Panc1 (cell line): ENCODE data around the gene ABCB8. TPM values are rescaled to one million over a fixed set of nuclear protein-coding genes. Genes with fewer than 3 reads are reported as not detected.

Experiments
- ATAC-seq: fragments of 200-7000 bp; cut with Tn5 transposase; 2 replicates; pipeline ENCODE4 v1.9.1; 2020; ENCODE audit warnings: mild to moderate bottlenecking, moderate library complexity
- BruUV-seq: library from RNA; stranded (reverse); fragments of 400-500 nt; replicated peaks from 2 replicates; lab custom pipeline; 2021; lab: Mats Ljungman, UMichigan
- CTCF ChIA-PET: fragments of 300-600 bp; sonication (Branson Sonifier 250); formaldehyde crosslinking; loops from one replicate; lab custom pipeline; 2022; ENCODE audit warnings: antibody characterized with exemption; lab: Charles Lee
- POLR2A ChIA-PET: fragments of 300-600 bp; sonication (Branson Sonifier 250); formaldehyde crosslinking; loops from one replicate; lab custom pipeline; 2022; ENCODE audit warnings: antibody characterized with exemption; lab: Charles Lee
- DNase-seq: peaks from one replicate; pipeline ENCODE4 v3.0.0-alpha.2; 2010; ENCODE audit warnings: low read depth, low spot score
- H3K27ac ChIP-seq: 2 replicates; pipeline ENCODE4 v1.5.1; 2011; ENCODE audit warnings: mild to moderate bottlenecking, low read length, inconsistent platforms
- H3K27me3 ChIP-seq: fragments of 200-500 bp; sonication (Bioruptor generic); 2 replicates; pipeline ENCODE4 v1.6.0; 2014; ENCODE audit warnings: low read length, inconsistent platforms; ENCODE audit not compliant: control insufficient read depth, insufficient read depth
- H3K36me3 ChIP-seq: fragments of 200-500 bp; sonication (Bioruptor generic); 2 replicates; pipeline ENCODE4 v1.5.1; 2014; ENCODE audit warnings: inconsistent platforms, mild to moderate bottlenecking, low read length, moderate library complexity; ENCODE audit not compliant: control insufficient read depth, insufficient read depth
- H3K4me1 ChIP-seq: 2 replicates; pipeline ENCODE4 v1.5.1; 2011; ENCODE audit warnings: inconsistent platforms, mild to moderate bottlenecking, low read length, moderate library complexity; ENCODE audit not compliant: control insufficient read depth, insufficient read depth
- H3K4me3 ChIP-seq, 2 experiments: 2 replicates each; pipeline ENCODE4 v1.5.1; 2011 to 2012; ENCODE audit warnings: low read depth in 2 of 2, low read length in 2 of 2, mild to moderate bottlenecking in 2 of 2, inconsistent platforms in 1 of 2, moderate library complexity in 1 of 2
- H3K9me3 ChIP-seq: fragments of 200-500 bp; sonication (Bioruptor generic); 2 replicates; pipeline ENCODE4 v1.5.1; 2014; ENCODE audit warnings: low read depth, mild to moderate bottlenecking, inconsistent platforms, low read length, moderate library complexity; ENCODE audit not compliant: control insufficient read depth, insufficient read depth
- POLR2AphosphoS5 ChIP-seq: IDR thresholded peaks from 2 replicates; pipeline ENCODE4 v1.6.1; 2012; ENCODE audit warnings: mild to moderate bottlenecking, low read depth, low read length, moderate library complexity
- SIN3A ChIP-seq: IDR thresholded peaks from 2 replicates; pipeline ENCODE4 v1.6.1; 2012; ENCODE audit warnings: low read depth, mild to moderate bottlenecking, low read length, moderate library complexity, borderline replicate concordance; ENCODE audit not compliant: insufficient read depth
- TCF7L2 ChIP-seq: IDR thresholded peaks from 2 replicates; pipeline ENCODE4 v1.6.1; 2011; ENCODE audit warnings: mild to moderate bottlenecking, low read depth, low read length, inconsistent platforms
- in situ Hi-C: cut with HindIII; loops from 2 replicates; pipeline ENCODE4 v1.10.0; 2016; ENCODE audit warnings: low sequenced_read_pairs, low pct_unique_long_range_greater_than_20kb
- intact Hi-C: fragments of 100-400 bp; cut with micrococcal nuclease; formaldehyde crosslinking; loops from one replicate; pipeline ENCODE4 v1.10.0; 2022; ENCODE audit not compliant: unreplicated experiment
- total RNA-seq: library from RNA; stranded (reverse); gene quantifications from one replicate; pipeline ENCODE4 v1.2.1, GENCODE V29; 2021; ENCODE audit not compliant: unreplicated experiment
- TF ChIP-seq, protein P1 (sequence below): fragments of 450-650 bp; IDR thresholded peaks from 2 replicates; pipeline ENCODE4 v1.5.1; 2017; ENCODE audit warnings: mild to moderate bottlenecking
- TF ChIP-seq, protein P2 (sequence below), 2 experiments: IDR thresholded peaks; 2 replicates each; pipeline ENCODE4 v1.6.1; 2011 to 2012; ENCODE audit warnings: low read depth in 2 of 2, control low read depth in 1 of 2, low read length in 1 of 2, mild to moderate bottlenecking in 1 of 2, moderate library complexity in 1 of 2; ENCODE audit not compliant: insufficient read depth in 1 of 2

Gene ABCB8
- total RNA-seq, 1 experiment from 2014 or later, result 49.8 TPM

- Histone ChIP-seq H3K4me3 (no peak overlapping the region), H3K27ac (peak overlapping the region; percentile 65), H3K9me3 (no peaks in the 10 kb centered on the region), H3K27me3 (no peaks in the 10 kb centered on the region), H3K4me1 (peaks cover 35% of the 10 kb centered on the region), H3K36me3 (no peaks in the 10 kb centered on the region; the same call in 1 of the 2 replicates)
- TF ChIP-seq, protein P1, sequence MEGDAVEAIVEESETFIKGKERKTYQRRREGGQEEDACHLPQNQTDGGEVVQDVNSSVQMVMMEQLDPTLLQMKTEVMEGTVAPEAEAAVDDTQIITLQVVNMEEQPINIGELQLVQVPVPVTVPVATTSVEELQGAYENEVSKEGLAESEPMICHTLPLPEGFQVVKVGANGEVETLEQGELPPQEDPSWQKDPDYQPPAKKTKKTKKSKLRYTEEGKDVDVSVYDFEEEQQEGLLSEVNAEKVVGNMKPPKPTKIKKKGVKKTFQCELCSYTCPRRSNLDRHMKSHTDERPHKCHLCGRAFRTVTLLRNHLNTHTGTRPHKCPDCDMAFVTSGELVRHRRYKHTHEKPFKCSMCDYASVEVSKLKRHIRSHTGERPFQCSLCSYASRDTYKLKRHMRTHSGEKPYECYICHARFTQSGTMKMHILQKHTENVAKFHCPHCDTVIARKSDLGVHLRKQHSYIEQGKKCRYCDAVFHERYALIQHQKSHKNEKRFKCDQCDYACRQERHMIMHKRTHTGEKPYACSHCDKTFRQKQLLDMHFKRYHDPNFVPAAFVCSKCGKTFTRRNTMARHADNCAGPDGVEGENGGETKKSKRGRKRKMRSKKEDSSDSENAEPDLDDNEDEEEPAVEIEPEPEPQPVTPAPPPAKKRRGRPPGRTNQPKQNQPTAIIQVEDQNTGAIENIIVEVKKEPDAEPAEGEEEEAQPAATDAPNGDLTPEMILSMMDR, result no peak
- TF ChIP-seq POLR2AphosphoS5 (no peak), SIN3A (no peak), TCF7L2 (no peak)
- TF ChIP-seq, protein P2, sequence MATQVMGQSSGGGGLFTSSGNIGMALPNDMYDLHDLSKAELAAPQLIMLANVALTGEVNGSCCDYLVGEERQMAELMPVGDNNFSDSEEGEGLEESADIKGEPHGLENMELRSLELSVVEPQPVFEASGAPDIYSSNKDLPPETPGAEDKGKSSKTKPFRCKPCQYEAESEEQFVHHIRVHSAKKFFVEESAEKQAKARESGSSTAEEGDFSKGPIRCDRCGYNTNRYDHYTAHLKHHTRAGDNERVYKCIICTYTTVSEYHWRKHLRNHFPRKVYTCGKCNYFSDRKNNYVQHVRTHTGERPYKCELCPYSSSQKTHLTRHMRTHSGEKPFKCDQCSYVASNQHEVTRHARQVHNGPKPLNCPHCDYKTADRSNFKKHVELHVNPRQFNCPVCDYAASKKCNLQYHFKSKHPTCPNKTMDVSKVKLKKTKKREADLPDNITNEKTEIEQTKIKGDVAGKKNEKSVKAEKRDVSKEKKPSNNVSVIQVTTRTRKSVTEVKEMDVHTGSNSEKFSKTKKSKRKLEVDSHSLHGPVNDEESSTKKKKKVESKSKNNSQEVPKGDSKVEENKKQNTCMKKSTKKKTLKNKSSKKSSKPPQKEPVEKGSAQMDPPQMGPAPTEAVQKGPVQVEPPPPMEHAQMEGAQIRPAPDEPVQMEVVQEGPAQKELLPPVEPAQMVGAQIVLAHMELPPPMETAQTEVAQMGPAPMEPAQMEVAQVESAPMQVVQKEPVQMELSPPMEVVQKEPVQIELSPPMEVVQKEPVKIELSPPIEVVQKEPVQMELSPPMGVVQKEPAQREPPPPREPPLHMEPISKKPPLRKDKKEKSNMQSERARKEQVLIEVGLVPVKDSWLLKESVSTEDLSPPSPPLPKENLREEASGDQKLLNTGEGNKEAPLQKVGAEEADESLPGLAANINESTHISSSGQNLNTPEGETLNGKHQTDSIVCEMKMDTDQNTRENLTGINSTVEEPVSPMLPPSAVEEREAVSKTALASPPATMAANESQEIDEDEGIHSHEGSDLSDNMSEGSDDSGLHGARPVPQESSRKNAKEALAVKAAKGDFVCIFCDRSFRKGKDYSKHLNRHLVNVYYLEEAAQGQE (IDR thresholded peaks at IDR 0.05; ENCODE audit: insufficient read depth in 1 of 2, low read depth in 2 of 2, low read length in 1 of 2), result no peak
- ATAC-seq (no peak), DNase-seq (no peak)
- in situ Hi-C loops (no loop called here), intact Hi-C loops (no loop called here)
- ChIA-PET CTCF (interaction anchor here (0.6 to 0.7 kb wide), 4 partner anchors 18 to 353 kb away, joined by 3 to 9 read pairs (median 4); partner anchors contain the start of gene ABCB8), POLR2A (interaction anchor here (0.6 to 0.8 kb wide), 2 partner anchors 9 to 712 kb away, joined by 3 to 4 read pairs; partner anchors contain the start of gene FASTK)
- no TSS peak for BruUV-seq
These were observed 61.9 kb downstream of the ABCB8 start for GRCh38 chr7:151089893-151090730.

DNA sequence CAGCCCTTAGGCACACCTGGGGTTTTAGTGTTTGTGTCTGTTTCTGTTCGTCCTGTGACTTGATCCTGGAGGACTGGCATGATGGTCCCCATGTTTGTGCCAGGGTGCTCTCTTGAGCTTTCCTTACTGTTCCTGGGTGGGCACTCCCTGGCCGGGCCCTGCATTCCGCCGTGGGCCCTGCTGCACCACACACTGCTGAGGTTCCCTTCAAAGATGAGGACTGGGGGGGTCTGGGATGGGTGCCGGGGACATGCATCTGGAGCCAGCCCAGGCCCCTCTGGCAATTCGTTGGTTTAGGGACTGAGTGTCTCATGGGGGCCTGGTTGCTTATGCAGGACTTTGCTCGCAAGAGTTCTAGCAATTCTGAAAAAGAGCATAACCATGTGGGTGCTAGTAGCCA, 62.8 kb downstream of the ABCB8 start:
- H3K27ac ChIP-seq, result no peak overlapping the region
- ATAC-seq, result no peak
- no peaks in the 10 kb centered on the region for H3K9me3 ChIP-seq
- in situ Hi-C loops, result no loop called here
- no peaks in the 10 kb centered on the region; the same call in 1 of the 2 replicates for H3K36me3 ChIP-seq
- ChIA-PET POLR2A (interaction anchor here (0.8 kb wide), 1 partner anchor 10 kb away, joined by 4 read pairs; the partner anchor contains the start of gene FASTK), CTCF (no interaction called here)
- peaks cover 27% of the 10 kb centered on the region; the same call in 1 of the 2 replicates for H3K4me1 ChIP-seq
- no peak overlapping the region for H3K4me3 ChIP-seq
- BruUV-seq, result no TSS peak
- DNase-seq, result no peak
- intact Hi-C loops, result no loop called here
- TF ChIP-seq, protein P1, result no peak
- no peak for TF ChIP-seq SIN3A
- TF ChIP-seq TCF7L2, result no peak
- TF ChIP-seq, protein P2 (IDR thresholded peaks at IDR 0.05; ENCODE audit: insufficient read depth in 1 of 2, low read depth in 2 of 2, low read length in 1 of 2), result no peak
- TF ChIP-seq POLR2AphosphoS5, result no peak
- H3K27me3 ChIP-seq, result no peaks in the 10 kb centered on the region
